ENCODE data around the gene SFTPD. TPM values are rescaled to one million over a fixed set of nuclear protein-coding genes. Genes with fewer than 3 reads are reported as not detected.
"Not testable (repeated sequence)": the region's sequence is repeated elsewhere in the genome, so short reads cannot be mapped to it uniquely, and the experiment has no call there.

SFTPD gene
- total and polyA plus RNA-seq, 7 donors, result 0.28 to 3.4 (median 1.1) TPM; not detected in 4

DNA sequence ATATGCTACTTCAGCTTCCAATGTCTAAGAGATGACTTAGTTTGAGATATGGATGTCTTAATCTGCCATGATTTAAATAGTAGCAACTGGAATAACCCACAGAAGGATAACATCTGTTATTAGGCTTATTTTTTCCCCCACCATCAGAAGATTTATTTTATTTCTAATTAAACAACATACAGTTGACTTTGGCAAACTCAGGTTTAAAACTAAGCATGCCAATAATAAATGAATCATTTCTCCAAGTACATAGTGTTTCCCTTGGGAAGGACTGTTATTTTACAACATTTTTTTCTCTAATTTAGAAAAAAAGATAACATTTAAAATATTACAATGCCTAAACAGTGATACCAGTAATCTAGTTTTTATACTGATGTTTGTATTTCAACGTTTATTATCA lies 58.4 kb downstream of the SFTPD start:
- no peak overlapping the region for H3K4me3 ChIP-seq
- H3K9me3 ChIP-seq, result no peaks in the 10 kb centered on the region
- DNase-seq, result no peak
- TF ChIP-seq EP300 (IDR thresholded peaks at IDR 0.05) (no peak), POLR2A (IDR thresholded peaks at IDR 0.05) (no peak), POLR2AphosphoS5 (IDR thresholded peaks at IDR 0.05) (no peak)
- TF ChIP-seq, protein P1, sequence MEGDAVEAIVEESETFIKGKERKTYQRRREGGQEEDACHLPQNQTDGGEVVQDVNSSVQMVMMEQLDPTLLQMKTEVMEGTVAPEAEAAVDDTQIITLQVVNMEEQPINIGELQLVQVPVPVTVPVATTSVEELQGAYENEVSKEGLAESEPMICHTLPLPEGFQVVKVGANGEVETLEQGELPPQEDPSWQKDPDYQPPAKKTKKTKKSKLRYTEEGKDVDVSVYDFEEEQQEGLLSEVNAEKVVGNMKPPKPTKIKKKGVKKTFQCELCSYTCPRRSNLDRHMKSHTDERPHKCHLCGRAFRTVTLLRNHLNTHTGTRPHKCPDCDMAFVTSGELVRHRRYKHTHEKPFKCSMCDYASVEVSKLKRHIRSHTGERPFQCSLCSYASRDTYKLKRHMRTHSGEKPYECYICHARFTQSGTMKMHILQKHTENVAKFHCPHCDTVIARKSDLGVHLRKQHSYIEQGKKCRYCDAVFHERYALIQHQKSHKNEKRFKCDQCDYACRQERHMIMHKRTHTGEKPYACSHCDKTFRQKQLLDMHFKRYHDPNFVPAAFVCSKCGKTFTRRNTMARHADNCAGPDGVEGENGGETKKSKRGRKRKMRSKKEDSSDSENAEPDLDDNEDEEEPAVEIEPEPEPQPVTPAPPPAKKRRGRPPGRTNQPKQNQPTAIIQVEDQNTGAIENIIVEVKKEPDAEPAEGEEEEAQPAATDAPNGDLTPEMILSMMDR (IDR thresholded peaks at IDR 0.05), result no peak
- no peaks in the 10 kb centered on the region for H3K27me3 ChIP-seq
- intact Hi-C loops (cut with DNase I), result no loop called here
- H3K4me1 ChIP-seq, result no peaks in the 10 kb centered on the region
- no peaks in the 10 kb centered on the region for H3K36me3 ChIP-seq
- WGBS, 2 donors, result 8 to 54% methylated on average over 1 of the region's 1 CpG
- H3K27ac ChIP-seq, result no peak overlapping the region

DNA sequence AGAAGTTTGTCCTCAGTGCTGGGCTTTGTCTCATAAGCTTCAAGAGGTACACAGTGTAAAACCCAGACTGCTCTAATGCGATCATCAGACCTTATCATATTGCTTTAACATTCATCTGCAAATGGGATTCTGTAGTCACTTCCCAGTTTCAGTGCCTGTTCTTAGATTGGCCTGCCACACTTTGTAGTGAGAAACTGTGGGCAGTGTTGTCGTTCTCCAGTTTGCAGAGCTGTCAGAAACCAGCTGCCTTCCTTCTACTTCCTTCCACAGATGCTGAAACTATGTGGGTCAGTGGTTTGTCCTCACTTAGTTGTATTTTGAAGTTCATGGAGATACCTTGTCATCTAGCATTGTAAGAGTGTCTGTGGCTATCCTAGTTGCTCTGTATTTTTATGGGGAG lies 59.9 kb downstream of the SFTPD start:
- 53 to 75% methylated on average over 2 of the region's 2 CpGs for WGBS, 2 donors
- H3K27ac ChIP-seq; DNase-seq; H3K27me3 ChIP-seq; H3K36me3 ChIP-seq; H3K4me3 ChIP-seq; intact Hi-C loops (cut with DNase I); H3K4me1 ChIP-seq; H3K9me3 ChIP-seq: not testable (repeated sequence)

Other genes with a start within 250 kb of the SFTPD start
- gene NUTM2B, start 245.9 kb downstream of the SFTPD start, total RNA-seq, result under 1 TPM in 3 of 4 donors, not detected in 1; 0.36 to 0.82 (median 0.68) TPM
- gene NUTM2B, start 245.9 kb downstream of the SFTPD start, polyA plus RNA-seq, result 1 to 10 TPM in 1 of 3 donors, under 1 TPM in 2; 0.26 to 6.9 (median 0.60) TPM
- gene NUTM2E, start 122.4 kb downstream of the SFTPD start, total RNA-seq, result not detected
- 1 to 10 TPM in 1 of 3 donors, not detected in 2; 1.2 TPM for gene NUTM2E, start 122.4 kb downstream of the SFTPD start, polyA plus RNA-seq
- gene TMEM254, start 129.6 kb upstream of the SFTPD start, total RNA-seq, result 10 to 100 TPM; 11.4 to 18.0 (median 11.5) TPM
- 10 to 100 TPM; 13.6 to 14.8 (median 14.4) TPM for gene TMEM254, start 129.6 kb upstream of the SFTPD start, polyA plus RNA-seq
- gene PLAC9, start 183.6 kb upstream of the SFTPD start, total RNA-seq, result 10 to 100 TPM in 2 of 4 donors, 1 to 10 TPM in 2; 5.1 to 20.8 (median 13.6) TPM
- gene PLAC9, start 183.6 kb upstream of the SFTPD start, polyA plus RNA-seq, result 10 to 100 TPM in 1 of 3 donors, 1 to 10 TPM in 2; 1.2 to 23.4 (median 6.9) TPM